HG02981 (cell line): Measurements from ENCODE around the gene TNF.
A peak's percentile ranks its signal among the peaks of the same experiment; 100 is the strongest.
"Not testable (repeated sequence)": the region's sequence is repeated elsewhere in the genome, so short reads cannot be mapped to it uniquely, and the experiment has no call there.

ENCODE experiments used
- ATAC-seq: cut with Tn5 transposase; IDR thresholded peaks from one replicate; pipeline ENCODE4 v1.9.1; 2021; ENCODE audit warnings: mild to moderate bottlenecking, moderate library complexity; ENCODE audit not compliant: unreplicated experiment

The TNF gene

DNA sequence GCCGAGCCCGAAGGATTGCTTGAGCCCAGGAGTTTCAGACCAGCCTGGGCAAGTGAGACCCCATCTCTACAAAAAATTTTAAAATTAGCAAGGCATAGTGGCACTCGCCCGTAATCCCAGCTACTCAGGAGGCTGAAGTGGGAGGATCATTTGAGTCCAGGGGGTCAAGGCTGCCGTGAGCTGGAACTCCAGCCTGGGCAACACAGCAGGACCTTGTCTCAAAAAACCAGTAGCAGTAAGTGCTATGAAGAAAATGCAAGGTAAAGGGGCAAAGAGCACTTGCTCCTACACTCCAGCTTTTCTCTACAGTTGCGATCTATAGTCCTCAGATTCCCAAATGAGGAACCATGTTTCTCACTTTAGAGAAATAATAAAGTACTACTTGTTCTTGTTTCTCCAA, 31.7 kb upstream of the TNF start:
- no peak for ATAC-seq

DNA sequence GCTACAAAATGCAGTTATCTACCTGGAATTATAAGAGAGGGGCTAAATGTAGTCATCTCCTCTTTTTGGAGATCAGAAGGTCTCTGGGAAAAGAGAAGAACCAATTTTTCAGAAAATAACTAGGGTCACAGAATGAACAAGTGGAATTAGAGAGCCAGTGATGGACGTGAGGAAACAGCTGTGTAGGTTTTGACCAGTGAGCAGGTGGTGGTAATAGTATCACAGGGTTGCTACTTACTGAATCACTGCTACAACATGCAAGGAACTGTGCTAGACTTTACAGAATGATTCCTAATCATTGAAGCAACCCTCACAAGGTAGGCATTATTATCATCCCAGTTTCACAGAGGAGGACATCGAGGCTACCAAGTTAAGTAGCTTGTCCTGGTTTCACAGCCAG, 30.7 kb upstream of the TNF start:
- no peak for ATAC-seq

DNA sequence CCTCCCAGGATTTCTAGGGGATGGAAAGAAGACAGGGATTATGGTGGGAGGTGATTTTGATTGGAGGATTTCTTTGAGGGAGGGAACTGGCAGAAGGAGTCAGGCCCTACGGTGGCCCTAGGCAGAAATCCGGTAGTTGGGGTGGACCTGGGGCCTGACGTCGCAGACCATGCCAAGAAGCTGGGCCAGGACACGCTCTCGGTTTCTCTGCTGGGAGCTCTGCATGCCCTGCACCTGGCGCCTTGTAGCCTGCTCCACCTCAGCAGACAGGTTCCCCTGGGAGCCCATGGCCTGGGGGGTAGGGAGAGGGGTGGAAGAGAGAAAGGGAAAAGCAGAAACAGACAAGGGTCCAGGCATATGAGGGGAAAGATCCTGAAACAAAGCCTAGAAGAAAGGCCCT, 30.1 kb upstream of the TNF start:
- ATAC-seq, result no peak

DNA sequence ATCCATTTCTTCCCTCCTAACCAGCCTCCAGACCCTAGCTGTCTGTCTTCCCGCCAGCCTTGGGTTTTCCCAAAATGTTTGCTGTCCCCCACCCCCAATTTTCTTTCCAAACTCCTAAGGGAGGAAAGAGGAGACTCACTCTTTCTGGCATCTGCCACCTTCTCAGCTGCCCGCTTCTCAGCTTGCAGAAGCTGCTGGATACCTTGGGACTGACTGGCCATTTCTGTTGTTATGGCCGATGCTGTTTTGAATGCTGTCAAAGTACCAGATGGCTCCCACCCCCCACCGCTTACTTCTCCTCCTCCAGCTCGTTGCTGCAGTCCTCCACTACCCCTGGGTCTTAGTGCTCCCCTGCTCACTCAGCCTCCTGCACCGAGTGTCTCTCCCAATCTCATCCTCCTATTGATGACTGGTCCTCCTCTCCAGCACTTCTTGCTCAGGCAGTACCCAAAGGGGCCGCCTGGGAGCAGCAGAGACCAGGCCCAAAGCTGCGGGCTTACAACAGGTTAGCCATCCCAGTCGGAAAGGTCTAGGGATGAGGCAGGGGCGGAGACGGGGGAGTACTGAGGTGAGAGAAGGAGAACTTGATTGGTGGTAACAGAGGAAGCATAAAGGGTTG, 28.9 kb upstream of the TNF start, which contains the start of gene ATP6V1G2:
Gene ATP6V1G2, minus strand, starts transcription at position 270 of the 619 bp plus-strand sequence. Its CDS starts 49 bp downstream, at position 221.
- peak; percentile 34 for ATAC-seq

DNA sequence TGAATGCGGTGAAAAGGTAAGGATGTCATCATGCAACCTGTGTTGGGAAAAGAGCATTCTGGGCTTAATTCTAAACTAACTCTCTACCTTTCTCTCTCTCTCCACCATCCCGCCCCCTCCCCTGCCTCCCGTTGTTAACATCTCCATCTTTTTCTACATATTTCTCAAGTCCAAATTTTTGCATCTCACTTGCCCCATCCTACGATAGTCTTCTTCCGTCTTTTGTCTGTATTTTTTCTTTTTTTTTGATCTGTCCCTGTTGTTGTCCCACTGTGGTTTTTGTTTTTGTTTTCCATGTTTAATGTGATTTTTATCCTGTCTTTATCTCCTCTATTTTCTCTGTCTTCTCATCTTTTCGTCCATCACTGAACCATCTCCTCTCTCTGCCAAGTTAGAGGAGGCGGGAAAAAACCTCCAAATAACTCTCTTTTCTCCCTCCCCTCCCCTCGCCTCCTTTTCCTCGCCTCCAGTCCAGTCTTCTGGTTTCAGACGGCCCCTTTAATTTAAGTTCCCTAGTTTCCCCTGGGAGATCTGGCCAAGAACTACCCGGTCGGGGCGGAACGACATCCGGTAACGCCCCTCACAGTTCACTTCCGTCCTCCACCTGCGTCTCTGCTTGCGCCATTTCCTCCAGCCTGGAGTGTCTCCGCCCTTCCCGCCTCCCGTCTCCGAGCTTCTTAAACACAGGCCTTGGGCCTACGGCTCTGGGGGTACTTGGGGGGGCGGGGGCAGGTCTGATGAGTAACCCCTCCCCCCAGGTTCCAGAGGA, 28.2 kb upstream of the TNF start, which contains the start of gene NFKBIL1:
Gene NFKBIL1, plus strand, starts transcription at position 651 of the 769 bp plus-strand sequence. Its CDS starts 87 bp downstream, at position 738.
- peak; percentile 61 for ATAC-seq

DNA sequence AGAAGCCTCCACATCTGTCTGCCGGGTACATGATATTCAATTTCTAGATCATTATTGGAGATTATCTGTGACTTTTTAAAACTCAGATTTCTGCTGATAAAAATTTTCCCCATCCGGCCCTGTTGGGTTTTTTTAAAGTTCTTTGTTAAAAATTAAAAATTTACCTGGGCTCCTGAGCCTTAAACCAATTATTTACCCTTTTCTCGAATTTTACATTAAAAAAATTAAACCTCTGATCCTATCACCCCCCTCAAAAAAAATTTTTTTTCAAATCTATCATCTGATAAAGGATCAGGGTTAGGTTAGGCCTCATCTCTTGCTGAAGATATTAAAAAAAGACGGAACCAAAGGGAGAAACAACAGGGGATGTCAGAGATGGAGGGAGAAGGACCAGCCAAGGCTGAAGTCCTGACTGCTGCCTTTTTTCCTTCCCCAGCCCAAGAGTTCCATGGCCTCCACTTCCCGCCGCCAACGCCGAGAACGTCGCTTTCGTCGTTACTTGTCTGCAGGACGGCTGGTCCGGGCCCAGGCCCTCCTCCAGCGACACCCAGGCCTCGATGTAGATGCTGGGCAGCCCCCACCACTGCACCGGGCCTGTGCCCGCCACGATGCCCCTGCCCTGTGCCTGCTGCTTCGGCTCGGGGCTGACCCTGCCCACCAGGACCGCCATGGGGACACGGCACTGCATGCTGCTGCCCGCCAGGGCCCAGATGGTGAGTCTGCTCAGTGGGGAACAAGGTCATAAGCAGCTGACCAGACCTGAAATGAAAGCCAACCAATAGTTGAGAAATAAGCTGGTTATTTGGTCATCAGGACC, 27.4 kb upstream of the TNF start:
- ATAC-seq, result no peak

DNA sequence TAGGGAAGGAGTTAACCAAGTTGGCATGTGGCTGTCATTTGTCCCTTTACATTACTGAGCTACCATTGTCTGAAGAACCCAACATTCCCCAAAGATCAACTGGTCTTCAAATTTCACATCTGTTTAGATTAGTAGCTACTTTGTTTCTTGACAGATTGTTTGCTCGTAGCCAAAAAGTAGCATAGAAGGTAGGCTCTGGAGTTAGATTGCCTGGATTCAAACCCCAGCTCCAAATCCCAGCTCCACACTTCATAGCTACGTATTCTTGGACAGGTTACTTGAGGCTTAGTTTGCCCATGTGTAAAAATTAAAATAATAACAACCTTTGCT, 26.9 kb upstream of the TNF start:
- no peak for ATAC-seq

DNA sequence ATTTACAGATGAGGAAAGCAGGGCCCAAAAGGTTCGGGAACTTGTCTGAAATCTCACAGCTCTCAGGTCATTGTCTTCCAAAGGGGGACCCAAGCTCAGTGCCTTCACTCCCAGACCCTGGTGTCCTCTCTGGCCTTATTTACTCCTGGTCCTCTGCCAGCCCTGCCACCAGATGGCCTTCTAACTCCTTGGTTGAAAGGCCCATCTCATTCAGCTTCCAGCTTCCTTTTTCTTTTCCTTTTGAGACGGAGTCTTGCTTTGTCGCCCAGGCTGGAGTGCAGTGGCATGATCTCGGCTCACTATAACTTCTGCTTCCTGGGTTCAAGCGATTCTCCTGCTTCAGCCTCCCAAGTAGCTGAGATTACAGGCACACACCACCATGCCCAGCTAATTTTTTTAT, 24.0 kb upstream of the TNF start:
- ATAC-seq, result not testable (repeated sequence)

DNA sequence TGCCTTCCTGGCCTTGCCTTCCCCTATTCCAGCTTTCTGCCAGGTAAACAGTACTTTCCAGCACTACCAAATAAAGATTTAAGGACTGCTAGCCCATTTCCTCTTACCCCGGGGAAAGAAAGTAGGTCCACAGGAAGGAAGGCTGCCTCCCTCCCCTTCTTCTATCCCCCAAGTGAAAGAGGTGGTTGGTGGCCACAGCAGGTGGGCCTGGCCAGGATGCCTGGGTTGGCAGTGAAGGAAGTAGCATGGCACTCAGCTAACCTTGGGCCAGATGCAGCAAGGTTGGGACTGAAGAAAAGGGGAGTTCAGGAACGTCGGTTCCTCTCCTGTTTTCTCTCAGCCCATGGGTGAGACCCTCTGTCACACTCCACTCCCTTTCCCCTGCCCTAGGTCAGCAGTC, 19.1 kb upstream of the TNF start:
- ATAC-seq, result no peak

DNA sequence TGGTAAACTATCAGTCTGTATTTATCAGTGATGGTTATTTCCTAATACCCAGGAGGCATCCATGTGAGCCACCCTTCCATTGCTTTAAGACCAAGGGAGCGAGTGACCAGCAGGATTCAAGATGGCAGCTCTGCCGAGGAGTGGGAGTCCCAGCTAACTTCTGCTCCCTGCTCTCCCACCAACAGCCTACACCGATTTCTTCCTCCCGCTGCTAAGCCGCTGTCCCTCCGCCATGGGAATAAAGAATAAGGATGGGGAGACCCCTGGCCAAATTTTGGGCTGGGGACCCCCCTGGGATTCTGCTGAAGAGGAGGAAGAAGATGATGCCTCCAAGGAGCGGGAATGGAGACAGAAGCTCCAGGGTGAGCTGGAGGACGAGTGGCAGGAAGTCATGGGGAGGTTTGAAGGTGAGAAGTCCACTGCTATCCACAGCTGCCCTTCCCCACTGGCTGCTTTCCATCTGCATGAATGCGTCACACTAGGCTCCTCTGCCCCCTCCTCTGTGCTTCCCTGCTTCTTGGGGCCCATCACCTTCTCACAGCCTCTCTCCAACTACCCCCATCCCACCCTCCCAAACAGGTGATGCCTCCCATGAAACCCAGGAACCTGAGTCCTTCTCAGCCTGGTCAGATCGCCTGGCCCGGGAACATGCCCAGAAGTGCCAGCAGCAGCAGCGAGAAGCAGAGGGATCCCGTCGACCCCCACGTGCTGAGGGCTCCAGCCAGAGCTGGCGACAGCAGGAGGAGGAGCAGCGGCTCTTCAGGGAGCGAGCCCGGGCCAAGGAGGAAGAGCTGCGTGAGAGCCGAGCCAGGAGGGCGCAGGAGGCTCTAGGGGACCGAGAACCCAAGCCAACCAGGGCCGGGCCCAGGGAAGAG, 17.7 kb upstream of the TNF start:
- ATAC-seq, result no peak

DNA sequence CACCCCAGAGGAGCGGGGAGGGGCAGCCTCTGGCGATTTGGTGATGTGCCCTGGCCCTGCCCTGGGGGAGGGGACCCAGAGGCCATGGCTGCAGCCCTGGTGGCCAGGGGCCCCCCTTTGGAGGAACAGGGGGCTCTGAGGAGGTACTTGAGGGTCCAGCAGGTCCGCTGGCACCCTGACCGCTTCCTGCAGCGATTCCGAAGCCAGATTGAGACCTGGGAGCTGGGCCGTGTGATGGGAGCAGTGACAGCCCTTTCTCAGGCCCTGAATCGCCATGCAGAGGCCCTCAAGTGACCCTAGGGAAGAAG, 17.1 kb upstream of the TNF start:
- no peak for ATAC-seq

DNA sequence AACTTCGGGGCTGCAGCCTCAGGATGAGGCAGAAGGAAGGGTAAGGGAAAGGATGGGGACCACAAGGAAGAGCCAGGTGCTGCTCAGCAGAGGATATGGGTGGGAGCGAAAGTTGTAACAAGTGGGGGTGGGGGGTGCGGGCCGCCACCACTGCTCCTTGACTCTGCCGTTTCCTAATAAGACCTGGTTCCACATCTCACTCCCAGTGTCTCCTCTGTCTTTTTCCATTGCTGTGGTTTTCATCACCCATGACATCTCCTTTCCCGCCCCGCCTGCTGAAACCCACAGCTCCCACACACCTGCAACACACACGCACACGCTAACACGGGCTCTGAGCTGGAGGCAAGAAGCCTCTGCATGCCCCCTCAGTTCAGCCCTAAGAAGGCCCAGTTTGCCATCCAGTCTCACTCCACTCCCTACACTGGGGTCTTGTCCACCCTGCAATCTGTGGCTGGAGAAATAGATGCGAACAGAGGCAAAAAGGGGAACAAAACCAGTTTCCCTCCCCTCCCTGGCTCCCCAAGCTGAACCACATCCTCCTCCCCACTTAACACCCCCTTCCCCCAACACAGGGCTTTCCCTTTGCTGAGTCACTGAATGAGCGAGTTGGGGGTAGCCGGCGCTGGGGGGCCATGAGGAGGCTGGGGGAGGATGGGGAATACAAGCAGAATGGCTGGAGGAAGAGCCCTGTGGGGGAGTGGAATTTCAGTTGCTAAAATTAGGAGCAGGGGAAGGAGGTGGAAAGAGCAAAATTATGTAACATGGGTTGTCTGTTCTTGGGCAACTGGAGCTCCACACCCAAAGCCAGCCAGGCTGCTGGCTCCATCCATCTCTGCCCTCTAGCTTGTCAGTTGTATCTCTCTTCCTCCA, 16.5 kb upstream of the TNF start:
- ATAC-seq, result peak; percentile 30

DNA sequence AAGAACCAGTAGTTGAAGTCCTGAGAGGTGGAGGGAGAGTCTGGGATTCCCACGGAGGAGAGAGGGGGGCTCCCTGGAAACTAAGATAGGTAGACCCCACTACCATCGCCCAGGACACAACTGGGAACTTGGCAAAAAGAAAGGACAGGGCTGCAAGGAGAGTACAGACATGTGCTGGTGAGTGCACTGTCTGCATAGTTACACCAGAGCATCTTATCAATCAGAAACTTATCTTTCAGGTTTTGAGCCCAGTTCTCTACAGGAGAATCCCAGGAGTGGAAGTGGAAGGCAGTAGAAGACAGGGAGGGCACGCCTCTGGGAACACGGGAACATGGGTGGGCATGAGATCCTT, 15.8 kb upstream of the TNF start:
- ATAC-seq, result no peak

DNA sequence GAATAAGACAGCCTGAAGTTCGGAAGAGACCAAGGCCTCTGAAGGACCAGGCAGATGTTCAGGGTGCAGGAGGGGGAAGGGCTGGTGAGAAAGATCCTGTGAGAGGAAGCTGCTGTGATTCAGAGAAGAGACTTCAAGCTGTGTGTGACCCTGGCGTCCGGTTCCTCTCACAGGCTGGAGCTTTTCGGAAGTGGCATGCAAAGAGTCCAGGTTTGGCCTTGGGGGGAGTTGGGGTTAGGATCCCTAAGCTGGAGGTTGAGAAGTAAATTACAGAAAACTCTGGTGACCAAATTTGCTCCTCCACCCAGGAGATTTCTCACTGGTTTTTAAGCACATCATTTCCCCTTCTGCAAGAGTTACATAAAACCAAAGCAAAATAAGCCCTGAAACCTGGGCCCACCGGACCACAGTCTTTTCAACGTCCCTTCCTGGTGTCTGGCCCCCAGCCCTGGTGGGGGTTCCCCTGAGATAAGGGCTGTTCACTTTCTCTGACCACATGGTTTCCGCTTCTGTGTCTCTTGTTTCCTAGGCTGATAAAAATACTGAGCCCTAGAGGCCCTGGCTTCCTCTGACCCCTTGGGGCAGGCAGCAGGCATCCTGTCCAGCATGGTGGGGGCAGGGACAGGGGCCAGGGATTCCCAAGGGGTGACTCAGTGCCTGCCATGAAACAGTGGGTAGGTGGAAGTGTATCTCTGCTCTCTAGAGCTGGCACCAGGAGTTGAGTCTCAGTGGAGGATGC, 15.2 kb upstream of the TNF start:
- peak; percentile 62 for ATAC-seq

DNA sequence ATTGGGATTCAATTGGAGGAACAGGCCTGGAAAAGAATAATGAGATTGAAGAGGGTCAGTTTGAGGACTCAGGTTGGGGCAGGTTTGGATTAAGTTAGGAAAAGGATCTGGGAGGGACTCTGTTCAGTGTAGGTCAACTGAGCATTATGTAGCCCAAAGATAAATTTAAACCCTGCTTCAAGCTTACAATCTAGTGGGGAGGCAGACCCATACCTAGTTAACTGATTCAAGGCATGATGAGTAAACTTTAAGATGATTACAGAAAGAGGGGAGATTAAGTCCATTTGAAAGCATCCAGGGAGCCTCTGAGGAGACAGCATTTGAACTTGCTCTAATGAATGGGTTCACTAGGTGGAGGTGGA, 14.7 kb upstream of the TNF start:
- no peak for ATAC-seq

DNA sequence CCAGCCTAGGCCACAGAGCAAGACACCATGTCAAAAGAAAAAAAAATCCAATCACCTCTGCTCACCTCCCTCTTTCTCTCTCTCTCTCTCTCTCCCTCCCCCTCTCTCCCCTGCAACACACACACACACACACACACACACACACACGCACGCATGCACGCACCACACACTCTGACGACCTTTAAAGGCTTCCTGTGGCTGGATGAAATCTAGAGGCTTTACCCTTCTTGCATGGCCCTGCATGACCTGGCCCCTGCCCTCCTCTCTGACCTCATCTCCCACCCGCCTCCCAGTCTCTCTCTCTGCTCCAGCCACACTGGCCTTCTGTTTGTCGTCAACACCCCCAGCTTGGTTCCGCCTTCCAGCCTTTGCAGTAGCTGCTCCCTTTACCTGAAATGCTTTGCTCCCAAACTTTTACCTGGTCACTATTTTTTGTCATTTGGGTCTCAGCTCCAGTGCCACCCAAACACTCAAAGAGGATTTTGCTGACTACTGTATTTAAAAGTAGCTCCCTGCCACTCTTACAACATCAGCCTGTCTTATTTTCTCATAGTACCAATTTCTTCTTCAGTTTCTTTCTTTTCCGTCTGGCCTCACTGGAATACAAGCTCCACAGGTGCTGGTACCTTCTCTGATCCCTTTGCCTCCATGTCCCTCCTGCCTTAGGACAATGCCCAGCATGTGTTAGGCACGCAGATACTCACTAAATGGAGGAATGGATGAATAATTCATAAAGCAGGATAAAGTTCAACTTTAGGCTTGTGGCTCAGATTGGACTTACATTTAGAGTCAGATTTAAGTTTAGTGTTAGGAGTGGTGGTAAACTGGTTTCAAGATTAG, 7.6 kb upstream of the TNF start:
- no peak for ATAC-seq

DNA sequence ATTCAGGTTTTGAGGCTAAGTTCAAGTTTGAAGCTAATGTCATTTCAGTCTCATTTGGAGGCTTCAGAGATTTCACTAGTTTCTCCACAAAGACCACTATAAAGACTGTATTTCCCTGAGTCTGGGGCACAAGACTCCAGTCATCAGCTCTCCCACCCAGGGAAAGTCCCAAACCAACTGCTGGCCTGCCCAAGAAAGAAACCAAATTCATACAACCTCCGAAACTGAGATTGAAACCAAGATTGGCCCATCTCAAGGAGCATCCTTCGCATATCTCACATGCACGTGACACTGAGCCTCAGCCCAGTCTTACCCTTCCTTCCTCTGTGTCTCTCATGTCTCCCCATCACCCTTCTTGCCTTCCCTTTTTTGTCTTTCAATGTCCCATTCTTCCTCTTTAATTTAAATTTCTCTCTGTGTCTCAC, 6.8 kb upstream of the TNF start:
- ATAC-seq, result peak; percentile 60

DNA sequence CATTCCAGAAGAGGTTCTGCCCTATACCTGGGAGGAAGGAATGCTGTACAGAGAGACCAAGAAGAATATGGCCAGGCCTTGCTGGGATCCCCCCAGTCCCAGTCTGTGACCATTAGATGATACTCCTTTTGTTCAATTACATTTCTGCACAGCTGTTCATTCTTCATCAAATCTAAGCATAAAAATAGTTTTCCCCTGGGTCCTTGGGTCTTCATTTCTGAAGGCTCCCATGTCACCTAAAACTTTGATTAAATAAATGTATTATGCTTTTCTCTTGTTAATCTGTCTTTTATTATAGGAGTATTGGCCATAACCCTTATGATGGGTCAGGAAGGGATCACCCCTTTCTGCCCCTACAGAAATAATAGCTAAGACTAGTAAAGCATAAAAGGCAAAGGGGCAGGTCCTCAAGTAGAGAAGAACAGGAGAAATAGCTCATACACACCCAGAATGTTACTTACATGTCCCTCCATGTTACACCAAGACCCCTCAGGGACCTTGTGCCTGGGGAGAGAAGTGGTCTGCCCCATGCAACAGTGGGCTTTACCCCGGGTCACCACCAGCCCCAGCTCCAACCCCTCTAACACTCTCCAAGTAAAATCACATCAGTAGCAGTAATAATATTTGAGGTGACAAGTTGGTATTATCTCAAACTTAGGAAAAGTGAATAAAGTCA, 5.4 kb upstream of the TNF start:
- no peak for ATAC-seq
